Stimulated activated CD8-positive, alpha-beta memory T cell treated with anti-CD3 and anti-CD28 coated beads, Interleukin-15, amount 100 ng/mL, for 4 hours (primary cell): ENCODE data around the gene KCNQ5.

Source experiments
- DNase-seq, 2 donors: peaks; one replicate each; pipeline ENCODE4 v3.0.0-alpha.2; 2020; ENCODE audit warnings: low read depth in 2 of 2

The KCNQ5 gene

GRCh38 chr6:72793641-72794395 lies 172.0 kb downstream of the KCNQ5 start:
- no peak for DNase-seq

DNA sequence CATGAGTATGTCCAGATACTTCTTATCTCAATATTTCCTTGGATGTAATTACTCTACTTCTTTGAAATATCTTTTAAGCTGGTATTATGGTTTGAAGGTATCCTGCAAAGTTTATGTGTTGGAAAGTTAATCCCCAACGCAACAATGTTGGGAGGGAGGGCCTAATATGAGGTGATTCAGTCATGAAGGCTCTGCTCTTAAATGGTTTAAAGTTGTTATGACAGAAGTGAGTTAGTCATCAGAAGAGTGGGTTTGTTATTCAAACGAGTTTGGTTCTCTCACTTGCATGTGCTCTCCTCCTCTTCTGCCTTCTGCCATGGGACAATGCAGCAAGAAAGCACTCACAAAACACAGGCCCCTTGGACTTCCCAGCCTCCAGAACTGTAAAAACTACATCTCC lies 176.3 kb downstream of the KCNQ5 start:
- DNase-seq = no peak

- no peak for DNase-seq
Observed at GRCh38 chr6:72809746-72810379, 188.0 kb downstream of the KCNQ5 start.

GRCh38 chr6:72810571-72811280 lies 188.9 kb downstream of the KCNQ5 start:
- DNase-seq = no peak

GRCh38 chr6:72811971-72812421 lies 190.1 kb downstream of the KCNQ5 start:
- no peak for DNase-seq

DNA sequence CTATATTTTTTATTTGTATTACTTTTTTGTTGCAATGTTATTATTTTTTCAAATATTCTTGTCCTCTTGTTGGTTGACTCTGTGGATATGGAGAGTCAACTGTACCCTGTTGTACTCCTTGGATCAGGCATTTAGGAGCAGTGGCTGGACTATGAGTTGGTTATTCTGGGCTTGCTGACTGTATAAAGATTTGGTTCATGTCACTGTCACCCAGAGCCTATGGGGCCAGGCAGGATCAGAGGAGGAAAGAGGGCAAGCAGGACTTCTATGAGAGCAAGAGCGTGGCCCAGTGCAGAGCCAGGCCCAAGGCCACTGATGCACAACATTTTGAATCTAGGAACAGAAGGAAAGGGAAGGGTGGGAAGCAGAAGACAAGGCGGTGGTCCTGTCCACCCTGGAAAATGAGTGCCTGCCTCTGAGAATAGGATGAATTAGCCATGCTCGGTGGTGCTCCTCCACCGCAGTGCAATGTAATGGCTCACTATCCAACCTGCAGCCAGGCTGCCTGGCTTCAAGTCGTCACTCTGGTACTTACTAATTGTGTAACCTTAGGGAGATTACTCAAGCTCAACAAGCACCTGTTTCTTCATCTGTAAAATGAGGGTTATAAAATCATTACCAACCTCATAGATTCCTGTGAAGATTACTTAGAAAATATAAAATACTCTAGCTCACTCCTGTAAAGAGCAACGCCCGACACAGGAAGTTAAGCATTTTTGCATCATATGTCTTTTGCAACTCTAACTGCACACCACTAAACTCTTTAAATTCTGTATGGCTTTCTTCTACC lies 192.1 kb downstream of the KCNQ5 start:
- DNase-seq = no peak

DNA sequence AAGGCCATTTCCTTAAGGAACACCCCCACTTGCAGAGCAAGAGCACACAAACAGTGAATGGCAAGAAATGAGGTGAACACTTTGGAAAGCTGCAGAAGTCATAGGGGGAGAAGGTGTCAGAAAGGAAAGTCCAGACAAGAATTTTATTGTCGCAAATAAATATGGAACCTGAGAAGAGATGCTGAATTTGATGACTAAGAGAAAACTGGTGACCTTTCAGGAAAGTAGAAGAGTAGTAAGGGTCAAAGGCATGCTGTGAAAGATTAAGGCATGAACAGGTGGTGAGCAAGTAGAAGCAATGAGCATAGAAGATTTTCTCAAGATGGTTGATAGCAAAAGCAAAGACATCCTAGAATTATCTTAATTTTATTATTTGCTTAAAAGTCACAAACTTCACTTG lies 194.2 kb downstream of the KCNQ5 start:
- no peak for DNase-seq

- no peak for DNase-seq
Observed at GRCh38 chr6:72817208-72817607, 195.3 kb downstream of the KCNQ5 start.

- no peak for DNase-seq
Observed at GRCh38 chr6:72819609-72820008, 197.7 kb downstream of the KCNQ5 start.

- no peak for DNase-seq
Observed at GRCh38 chr6:72820153-72820552, 198.3 kb downstream of the KCNQ5 start.

GRCh38 chr6:72820906-72821305 lies 199.0 kb downstream of the KCNQ5 start:
- DNase-seq = no peak

DNA sequence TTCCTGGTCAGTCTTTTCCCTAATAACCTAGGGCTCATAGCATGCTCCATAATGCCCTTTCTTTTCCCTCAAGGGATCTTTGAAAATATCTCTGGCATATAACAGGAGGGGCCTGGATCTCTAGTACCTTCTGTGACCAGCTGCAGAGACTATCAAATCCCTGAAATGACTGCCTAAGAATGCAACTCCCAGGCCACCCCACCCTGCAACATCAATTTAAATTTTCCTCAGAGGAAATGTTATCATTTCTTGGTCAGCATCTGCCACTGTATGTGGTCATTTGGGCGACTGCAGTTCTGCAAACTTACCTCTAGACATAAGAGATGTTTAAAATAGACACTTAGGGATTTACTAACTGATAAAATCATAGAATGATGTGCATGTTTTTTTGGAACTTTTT lies 200.2 kb downstream of the KCNQ5 start:
- DNase-seq = no peak

GRCh38 chr6:72822691-72823090 lies 200.8 kb downstream of the KCNQ5 start:
- no peak for DNase-seq

DNA sequence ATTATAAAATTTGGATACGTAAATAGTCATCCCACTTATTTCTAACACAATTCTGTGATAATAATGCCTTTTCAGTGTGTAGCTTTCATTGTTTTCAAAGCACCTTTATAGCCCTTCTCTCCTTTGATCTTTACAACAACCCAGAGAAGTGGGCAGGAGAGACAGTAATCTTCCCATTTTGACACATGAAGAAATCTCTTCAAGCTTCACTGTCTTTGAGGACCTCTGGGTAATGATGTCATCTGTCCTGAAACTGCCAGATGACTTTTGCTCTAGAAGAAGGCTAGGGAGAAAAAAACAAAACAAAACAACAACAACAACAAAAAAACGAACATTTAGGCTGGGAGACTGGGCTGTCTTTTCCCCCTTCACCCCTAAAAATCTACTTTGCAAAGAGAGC lies 203.0 kb downstream of the KCNQ5 start:
- DNase-seq = no peak

GRCh38 chr6:72825315-72825911 lies 203.5 kb downstream of the KCNQ5 start:
- DNase-seq = no peak

DNA sequence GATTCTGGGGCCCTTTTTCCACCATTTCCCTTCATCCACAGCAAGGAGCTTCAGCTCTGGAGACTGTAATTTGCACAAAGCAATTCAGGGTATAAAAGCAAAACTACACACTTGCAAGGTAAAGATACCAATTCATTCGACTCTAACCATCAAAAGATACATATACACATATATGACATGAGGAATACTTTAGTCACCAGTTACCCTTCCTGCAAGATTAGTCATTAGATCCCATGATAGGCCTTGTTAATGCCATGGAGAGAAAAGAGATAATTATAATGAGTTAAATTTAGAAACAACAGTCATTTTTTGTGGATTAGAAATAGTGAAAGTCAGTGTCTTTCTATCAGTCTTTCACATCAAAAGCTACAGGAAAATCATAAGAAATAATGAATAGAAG lies 204.2 kb downstream of the KCNQ5 start:
- DNase-seq = no peak

DNA sequence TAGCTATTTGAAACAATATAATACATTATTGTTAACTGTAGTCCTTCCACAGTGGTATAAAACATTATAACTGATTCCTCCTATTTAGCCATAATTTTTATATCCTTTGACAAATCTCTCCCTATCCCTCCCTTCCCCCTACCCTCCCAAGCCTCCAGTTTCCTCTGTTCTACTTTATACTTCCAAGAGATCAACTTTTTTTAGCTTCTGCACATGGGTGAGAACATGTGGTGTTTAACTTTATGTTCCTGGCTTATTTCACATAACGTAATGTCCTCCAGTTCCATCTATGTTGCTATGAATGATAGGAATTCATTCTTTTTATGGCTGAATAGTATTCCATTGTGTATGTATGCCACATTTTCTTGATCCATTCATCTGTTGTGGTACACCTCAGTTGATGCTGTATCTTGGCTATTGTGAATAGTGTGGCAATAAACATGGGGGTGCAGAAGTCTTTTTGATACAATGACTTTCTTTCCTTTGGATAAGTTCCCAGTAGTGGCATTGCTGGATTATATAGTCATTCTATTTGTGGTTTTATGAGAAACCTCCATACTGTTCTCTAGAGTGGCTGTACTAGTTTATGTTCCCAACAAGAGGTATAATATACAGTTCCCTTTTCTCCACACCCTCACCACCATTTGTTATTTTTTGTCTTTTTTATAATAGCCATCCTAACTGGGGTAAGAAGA lies 205.0 kb downstream of the KCNQ5 start:
- DNase-seq = no peak

DNA sequence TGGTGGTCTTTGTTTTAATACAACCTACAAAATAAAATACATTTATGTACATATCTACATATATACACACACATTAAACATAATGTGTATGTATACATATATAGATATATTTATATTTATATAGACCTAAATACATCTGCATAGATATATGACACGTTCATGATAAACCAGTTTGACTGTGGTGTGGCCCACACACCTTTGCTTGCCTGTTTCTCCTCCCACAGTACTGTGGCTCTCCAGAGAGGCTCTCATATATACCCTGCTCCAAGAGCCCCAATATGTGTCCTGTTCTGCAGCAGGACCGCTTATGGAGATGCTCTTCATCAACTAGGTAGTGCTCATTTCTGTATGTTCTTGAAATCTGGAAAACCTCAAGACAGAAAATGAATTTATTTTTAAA lies 207.0 kb downstream of the KCNQ5 start:
- no peak for DNase-seq

GRCh38 chr6:72832271-72832670 lies 210.4 kb downstream of the KCNQ5 start:
- no peak for DNase-seq

DNA sequence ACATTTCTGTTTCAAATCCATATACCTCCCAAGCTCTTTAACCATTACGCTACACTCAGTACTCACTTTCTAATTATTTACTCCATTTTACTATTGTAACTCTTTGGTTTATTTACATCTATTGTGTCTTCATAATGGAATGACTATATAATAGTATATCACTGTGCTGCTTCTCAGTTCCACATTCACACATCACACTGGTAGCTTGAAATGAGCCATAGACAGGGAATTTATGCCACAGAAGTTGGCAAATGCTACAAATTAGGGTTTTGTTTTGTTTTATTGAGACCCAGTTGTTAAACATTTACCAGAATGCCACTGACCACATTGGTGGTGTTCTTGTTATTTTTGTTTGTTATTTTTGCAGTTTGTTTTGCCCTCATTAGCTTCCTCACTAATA lies 213.9 kb downstream of the KCNQ5 start:
- no peak for DNase-seq

DNA sequence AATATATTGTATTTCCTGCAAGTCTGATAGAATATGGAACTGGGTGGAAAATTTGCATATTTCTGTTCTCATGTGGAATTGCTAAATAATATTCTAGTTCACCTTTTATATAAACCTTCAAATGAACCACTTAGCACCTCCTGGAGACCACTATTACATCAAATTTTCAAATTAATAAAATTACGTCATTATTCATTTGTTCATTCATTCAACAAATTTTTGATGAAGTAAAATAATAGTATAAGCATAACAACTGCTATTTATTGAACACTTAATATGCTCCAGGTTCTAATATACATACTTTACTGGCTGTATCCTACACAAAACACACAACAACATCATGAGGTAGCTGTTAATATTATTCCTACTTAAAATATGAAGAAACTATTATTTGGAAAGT lies 215.1 kb downstream of the KCNQ5 start:
- DNase-seq = no peak
